HEK293 (cell line): ENCODE results near the gene RWDD1.

Experiments used
- CTCF ChIA-PET: fragments of 350-600 bp; formaldehyde crosslinking; extraction: SDS; loops from one replicate; lab custom pipeline; 2021; ENCODE audit warnings: antibody characterized with exemption; lab: Yijun Ruan, JAX
- POLR2A ChIA-PET: fragments of 300-600 bp; formaldehyde crosslinking; extraction: SDS; loops from one replicate; lab custom pipeline; 2020; ENCODE audit warnings: antibody characterized with exemption, inconsistent platforms; lab: Yijun Ruan, JAX
- H3K27ac ChIP-seq: fragments of 200-500 bp; sonication (Bioruptor generic); 2 replicates; pipeline ENCODE4 v1.5.1; 2014; ENCODE audit warnings: low read depth, low read length, control low read depth, inconsistent platforms; ENCODE audit errors: extremely low read depth
- H3K36me3 ChIP-seq, 2 experiments: fragments of 200-500 bp in 1 of 2; sonication (Bioruptor generic) in 1 of 2; 1 replicate in 1 of 2; 2 replicates in 1 of 2; pipeline ENCODE4 v1.5.1; 2014 to 2017; ENCODE audit warnings: inconsistent platforms in 2 of 2, low read length in 2 of 2; ENCODE audit not compliant: control insufficient read depth in 2 of 2, insufficient read depth in 1 of 2
- H3K4me1 ChIP-seq: fragments of 200-500 bp; sonication (Bioruptor generic); 2 replicates; pipeline ENCODE4 v1.5.1; 2014; ENCODE audit warnings: mild to moderate bottlenecking, low read length, inconsistent platforms; ENCODE audit not compliant: control insufficient read depth, insufficient read depth
- H3K4me3 ChIP-seq: 2 replicates; pipeline ENCODE4 v1.5.1; 2011; ENCODE audit warnings: low read depth, mild to moderate bottlenecking, control low read depth, low read length, moderate library complexity
- H3K9me3 ChIP-seq: fragments of 200-500 bp; sonication (Bioruptor generic); 2 replicates; pipeline ENCODE4 v1.5.1; 2014; ENCODE audit warnings: low read depth, low read length, inconsistent platforms; ENCODE audit not compliant: control insufficient read depth, insufficient read depth
- FEZF1 ChIP-seq: fragments of 450-650 bp; formaldehyde crosslinking; IDR thresholded peaks from 2 replicates; pipeline ENCODE4 v1.5.1; 2016; ENCODE audit warnings: missing biosample characterization, missing genetic modification characterization
- HOXD13 ChIP-seq: sonication (generic); formaldehyde crosslinking; IDR thresholded peaks from 2 replicates; pipeline ENCODE4 v1.8.0; 2022; ENCODE audit warnings: missing genetic modification reagents, borderline replicate concordance
- YY1 ChIP-seq: fragments of 450-650 bp; formaldehyde crosslinking; IDR thresholded peaks from 2 replicates; pipeline ENCODE4 v1.5.1; 2018; ENCODE audit warnings: missing biosample characterization, missing genetic modification characterization
- ZBTB1 ChIP-seq: fragments of 450-650 bp; formaldehyde crosslinking; IDR thresholded peaks from 2 replicates; pipeline ENCODE4 v1.5.1; 2016; ENCODE audit warnings: missing biosample characterization, missing genetic modification characterization
- ZBTB48 ChIP-seq: fragments of 450-650 bp; formaldehyde crosslinking; IDR thresholded peaks from 2 replicates; pipeline ENCODE4 v1.5.1; 2016; ENCODE audit warnings: missing biosample characterization, missing genetic modification characterization
- ZNF114 ChIP-seq: fragments of 450-650 bp; formaldehyde crosslinking; IDR thresholded peaks from 2 replicates; pipeline ENCODE4 v1.5.0; 2017; ENCODE audit warnings: missing biosample characterization, missing genetic modification characterization
- ZNF23 ChIP-seq: fragments of 450-650 bp; formaldehyde crosslinking; IDR thresholded peaks from 2 replicates; pipeline ENCODE4 v1.5.1; 2016; ENCODE audit warnings: missing biosample characterization, missing genetic modification characterization, borderline replicate concordance
- ZNF274 ChIP-seq, 2 experiments: fragments of 200-500 bp in 1 of 2; fragments of 450-650 bp in 1 of 2; sonication (Bioruptor generic) in 1 of 2; formaldehyde crosslinking in 1 of 2; IDR thresholded peaks; 2 replicates each; pipeline versions ENCODE4 v1.5.1 to v1.6.1; 2014 to 2016; ENCODE audit warnings: borderline replicate concordance in 1 of 2, inconsistent platforms in 1 of 2, low read length in 1 of 2, missing biosample characterization in 1 of 2, missing genetic modification characterization in 1 of 2
- ZNF510 ChIP-seq: fragments of 450-650 bp; formaldehyde crosslinking; IDR thresholded peaks from 2 replicates; pipeline ENCODE4 v1.5.1; 2018; ENCODE audit warnings: mild to moderate bottlenecking, missing genetic modification characterization, missing biosample characterization; ENCODE audit not compliant: insufficient replicate concordance
- ZNF654 ChIP-seq: fragments of 450-650 bp; formaldehyde crosslinking; IDR thresholded peaks from 2 replicates; pipeline ENCODE4 v1.5.1; 2016; ENCODE audit warnings: low read depth, missing biosample characterization, missing genetic modification characterization
- ZNF660 ChIP-seq: fragments of 450-650 bp; IDR thresholded peaks from 2 replicates; pipeline ENCODE4 v1.5.1; 2018; ENCODE audit warnings: missing biosample characterization, mild to moderate bottlenecking, missing genetic modification characterization
- ZNF677 ChIP-seq: fragments of 450-650 bp; IDR thresholded peaks from 2 replicates; pipeline ENCODE4 v1.5.0; 2018; ENCODE audit warnings: missing biosample characterization, mild to moderate bottlenecking, missing genetic modification characterization, moderate library complexity
- ZNF830 ChIP-seq: fragments of 450-650 bp; IDR thresholded peaks from 2 replicates; pipeline ENCODE4 v1.5.0; 2018; ENCODE audit warnings: missing biosample characterization, missing genetic modification characterization, low read depth, mild to moderate bottlenecking, moderate library complexity
- ZNF837 ChIP-seq: fragments of 450-650 bp; formaldehyde crosslinking; IDR thresholded peaks from 2 replicates; pipeline ENCODE4 v1.5.1; 2016; ENCODE audit warnings: missing biosample characterization, missing genetic modification characterization
- ZNF843 ChIP-seq: fragments of 450-650 bp; formaldehyde crosslinking; IDR thresholded peaks from 2 replicates; pipeline ENCODE4 v1.5.1; 2016; ENCODE audit warnings: missing biosample characterization, missing genetic modification characterization
- TF ChIP-seq, protein P1 (sequence below): fragments of 450-650 bp; IDR thresholded peaks from 2 replicates; pipeline ENCODE4 v1.5.1; 2018; ENCODE audit warnings: missing biosample characterization, mild to moderate bottlenecking, missing genetic modification characterization
- TF ChIP-seq, protein P2 (sequence below): fragments of 450-650 bp; formaldehyde crosslinking; IDR thresholded peaks from 2 replicates; pipeline ENCODE4 v1.5.1; 2016; ENCODE audit warnings: missing biosample characterization, missing genetic modification characterization, low read depth
- TF ChIP-seq, protein P3 (sequence below): IDR thresholded peaks from 2 replicates; pipeline ENCODE4 v1.6.1; 2011; ENCODE audit warnings: mild to moderate bottlenecking, low read depth, low read length, borderline replicate concordance
- TF ChIP-seq, protein P4 (sequence below): fragments of 450-650 bp; formaldehyde crosslinking; IDR thresholded peaks from 2 replicates; pipeline ENCODE4 v1.5.1; 2016; ENCODE audit warnings: missing biosample characterization, missing genetic modification characterization
- TF ChIP-seq, protein P5 (sequence below): fragments of 450-650 bp; formaldehyde crosslinking; IDR thresholded peaks from 2 replicates; pipeline ENCODE4 v1.5.1; 2017; ENCODE audit warnings: missing biosample characterization, missing genetic modification characterization
- TF ChIP-seq, protein P6 (sequence below): sonication (generic); formaldehyde crosslinking; IDR thresholded peaks from 2 replicates; pipeline ENCODE4 v1.8.1; 2022; ENCODE audit warnings: mild to moderate bottlenecking, moderate library complexity, missing genetic modification reagents

The RWDD1 gene

DNA sequence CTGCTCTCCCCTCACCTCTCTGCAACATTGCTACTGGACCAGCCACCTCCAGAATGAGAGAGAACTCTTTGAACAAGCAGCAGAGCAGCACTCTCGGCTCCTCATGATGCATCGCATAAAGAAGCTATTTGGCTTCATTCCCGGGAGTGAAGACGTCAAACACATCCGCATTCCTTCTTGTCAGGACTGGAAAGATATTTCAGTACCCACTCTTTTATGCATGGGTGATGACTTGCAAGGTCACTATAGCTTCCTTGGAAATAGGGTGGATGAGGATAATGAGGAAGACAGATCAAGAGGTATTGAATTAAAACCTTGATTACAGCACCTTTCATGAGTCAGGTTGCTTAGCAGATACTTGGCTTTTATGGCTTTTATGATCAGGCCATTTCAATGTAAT, 13.4 kb upstream of the RWDD1 start (continued):
- TF ChIP-seq, protein P1, sequence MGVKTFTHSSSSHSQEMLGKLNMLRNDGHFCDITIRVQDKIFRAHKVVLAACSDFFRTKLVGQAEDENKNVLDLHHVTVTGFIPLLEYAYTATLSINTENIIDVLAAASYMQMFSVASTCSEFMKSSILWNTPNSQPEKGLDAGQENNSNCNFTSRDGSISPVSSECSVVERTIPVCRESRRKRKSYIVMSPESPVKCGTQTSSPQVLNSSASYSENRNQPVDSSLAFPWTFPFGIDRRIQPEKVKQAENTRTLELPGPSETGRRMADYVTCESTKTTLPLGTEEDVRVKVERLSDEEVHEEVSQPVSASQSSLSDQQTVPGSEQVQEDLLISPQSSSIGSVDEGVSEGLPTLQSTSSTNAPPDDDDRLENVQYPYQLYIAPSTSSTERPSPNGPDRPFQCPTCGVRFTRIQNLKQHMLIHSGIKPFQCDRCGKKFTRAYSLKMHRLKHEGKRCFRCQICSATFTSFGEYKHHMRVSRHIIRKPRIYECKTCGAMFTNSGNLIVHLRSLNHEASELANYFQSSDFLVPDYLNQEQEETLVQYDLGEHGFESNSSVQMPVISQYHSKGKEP (tag by site-specific recombination), result peak; percentile 70
- TF ChIP-seq ZNF660 (peak; percentile 18; the same call in 1 of the 2 replicates), YY1 (tag by site-specific recombination) (no peak), ZNF23 (tag by site-specific recombination) (no peak), ZNF114 (no peak), ZNF274 (IDR thresholded peaks at IDR 0.05; ENCODE audit: low read length) (no peak), ZNF274 (tag by site-specific recombination; IDR thresholded peaks at IDR 0.05; ENCODE audit: borderline replicate concordance) (no peak)

DNA sequence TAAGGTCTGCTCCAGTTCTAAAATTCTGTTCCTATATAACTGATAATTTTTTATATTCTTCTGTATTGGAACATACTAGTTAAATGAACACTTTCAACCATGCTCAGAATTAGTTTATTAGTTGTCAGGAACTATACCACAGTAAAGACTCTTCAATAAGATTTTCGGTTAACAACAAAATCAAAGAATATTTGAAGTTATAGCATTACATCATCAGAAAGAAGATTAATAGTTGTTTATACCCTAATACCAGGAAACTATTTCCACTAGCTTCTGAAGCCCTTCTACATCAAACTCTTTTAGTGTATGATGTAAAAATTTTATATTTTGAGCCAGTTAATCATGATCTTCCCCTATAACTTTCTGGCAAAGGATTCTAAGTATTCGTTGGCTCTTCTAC, 11.2 kb upstream of the RWDD1 start:
- TF ChIP-seq, protein P2, sequence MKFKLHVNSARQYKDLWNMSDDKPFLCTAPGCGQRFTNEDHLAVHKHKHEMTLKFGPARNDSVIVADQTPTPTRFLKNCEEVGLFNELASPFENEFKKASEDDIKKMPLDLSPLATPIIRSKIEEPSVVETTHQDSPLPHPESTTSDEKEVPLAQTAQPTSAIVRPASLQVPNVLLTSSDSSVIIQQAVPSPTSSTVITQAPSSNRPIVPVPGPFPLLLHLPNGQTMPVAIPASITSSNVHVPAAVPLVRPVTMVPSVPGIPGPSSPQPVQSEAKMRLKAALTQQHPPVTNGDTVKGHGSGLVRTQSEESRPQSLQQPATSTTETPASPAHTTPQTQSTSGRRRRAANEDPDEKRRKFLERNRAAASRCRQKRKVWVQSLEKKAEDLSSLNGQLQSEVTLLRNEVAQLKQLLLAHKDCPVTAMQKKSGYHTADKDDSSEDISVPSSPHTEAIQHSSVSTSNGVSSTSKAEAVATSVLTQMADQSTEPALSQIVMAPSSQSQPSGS, result peak; percentile 53; the same call in 1 of the 2 replicates
- TF ChIP-seq FEZF1, result no peak
- TF ChIP-seq, all 188 proteins: peak for 1
- CTCF ChIA-PET, result interaction anchor here (0.6 to 7.0 kb wide), 29 partner anchors 9 to 448 kb away, joined by 3 to 159 read pairs (median 10); partner anchors contain the start of genes CALHM5, RWDD1, TRAPPC3L and TSPYL1

DNA sequence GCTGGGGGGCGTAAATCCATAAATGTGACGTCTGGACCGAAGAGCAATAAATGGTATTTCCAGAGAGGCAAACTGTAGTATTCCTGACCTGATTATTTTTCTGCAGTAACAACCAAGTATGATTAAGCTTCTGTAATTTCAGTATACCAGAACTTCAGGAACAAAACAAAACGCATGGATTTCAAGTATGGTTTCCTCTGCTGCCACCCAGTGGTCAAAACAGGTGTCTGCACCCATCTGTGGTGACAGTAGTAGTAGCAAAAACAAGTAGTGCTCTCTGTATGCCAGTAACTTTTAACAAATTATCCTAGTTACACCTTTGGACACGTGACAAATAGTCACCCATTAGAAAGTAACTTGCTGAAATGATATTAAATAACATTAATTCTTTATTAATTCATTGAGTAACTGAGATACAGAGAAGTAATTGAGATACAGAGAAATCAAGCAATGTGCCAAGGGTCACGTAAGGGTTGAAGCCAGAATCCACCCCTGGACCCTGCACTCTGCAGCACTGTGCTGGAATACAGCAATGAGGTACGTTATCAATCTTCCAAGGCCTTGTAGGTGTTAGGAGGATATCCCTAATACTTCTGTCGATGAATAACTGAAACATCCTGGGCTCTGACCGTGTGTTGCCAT, 9.8 kb upstream of the RWDD1 start:
- ChIA-PET CTCF (interaction anchor here (0.6 to 7.0 kb wide), 65 partner anchors 8 to 450 kb away, joined by 3 to 159 read pairs (median 4); partner anchors contain the start of genes CALHM4, CALHM5, RWDD1 and TRAPPC3L), POLR2A (interaction anchor here (0.9 to 1.4 kb wide), 2 partner anchors 9 kb away, joined by 4 to 6 read pairs; partner anchors contain the start of gene RWDD1)
- Histone ChIP-seq H3K27ac (no peak overlapping the region), H3K36me3 (no peaks in the 10 kb centered on the region), H3K4me1 (peaks cover 4% of the 10 kb centered on the region; the same call in 1 of the 2 replicates), H3K9me3 (no peaks in the 10 kb centered on the region), H3K4me3 (no peak overlapping the region)
- no peak for TF ChIP-seq HOXD13 (CRISPR knock-in tag)
- peak; percentile 89 for TF ChIP-seq ZNF654 (tag by site-specific recombination)
- TF ChIP-seq ZNF677 (tag by site-specific recombination), result no peak
- TF ChIP-seq, protein P3, sequence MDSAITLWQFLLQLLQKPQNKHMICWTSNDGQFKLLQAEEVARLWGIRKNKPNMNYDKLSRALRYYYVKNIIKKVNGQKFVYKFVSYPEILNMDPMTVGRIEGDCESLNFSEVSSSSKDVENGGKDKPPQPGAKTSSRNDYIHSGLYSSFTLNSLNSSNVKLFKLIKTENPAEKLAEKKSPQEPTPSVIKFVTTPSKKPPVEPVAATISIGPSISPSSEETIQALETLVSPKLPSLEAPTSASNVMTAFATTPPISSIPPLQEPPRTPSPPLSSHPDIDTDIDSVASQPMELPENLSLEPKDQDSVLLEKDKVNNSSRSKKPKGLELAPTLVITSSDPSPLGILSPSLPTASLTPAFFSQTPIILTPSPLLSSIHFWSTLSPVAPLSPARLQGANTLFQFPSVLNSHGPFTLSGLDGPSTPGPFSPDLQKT, result no peak
- TF ChIP-seq, protein P4, sequence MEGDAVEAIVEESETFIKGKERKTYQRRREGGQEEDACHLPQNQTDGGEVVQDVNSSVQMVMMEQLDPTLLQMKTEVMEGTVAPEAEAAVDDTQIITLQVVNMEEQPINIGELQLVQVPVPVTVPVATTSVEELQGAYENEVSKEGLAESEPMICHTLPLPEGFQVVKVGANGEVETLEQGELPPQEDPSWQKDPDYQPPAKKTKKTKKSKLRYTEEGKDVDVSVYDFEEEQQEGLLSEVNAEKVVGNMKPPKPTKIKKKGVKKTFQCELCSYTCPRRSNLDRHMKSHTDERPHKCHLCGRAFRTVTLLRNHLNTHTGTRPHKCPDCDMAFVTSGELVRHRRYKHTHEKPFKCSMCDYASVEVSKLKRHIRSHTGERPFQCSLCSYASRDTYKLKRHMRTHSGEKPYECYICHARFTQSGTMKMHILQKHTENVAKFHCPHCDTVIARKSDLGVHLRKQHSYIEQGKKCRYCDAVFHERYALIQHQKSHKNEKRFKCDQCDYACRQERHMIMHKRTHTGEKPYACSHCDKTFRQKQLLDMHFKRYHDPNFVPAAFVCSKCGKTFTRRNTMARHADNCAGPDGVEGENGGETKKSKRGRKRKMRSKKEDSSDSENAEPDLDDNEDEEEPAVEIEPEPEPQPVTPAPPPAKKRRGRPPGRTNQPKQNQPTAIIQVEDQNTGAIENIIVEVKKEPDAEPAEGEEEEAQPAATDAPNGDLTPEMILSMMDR, result peak; percentile 48; the same call in 1 of the 2 replicates
- TF ChIP-seq, protein P5, sequence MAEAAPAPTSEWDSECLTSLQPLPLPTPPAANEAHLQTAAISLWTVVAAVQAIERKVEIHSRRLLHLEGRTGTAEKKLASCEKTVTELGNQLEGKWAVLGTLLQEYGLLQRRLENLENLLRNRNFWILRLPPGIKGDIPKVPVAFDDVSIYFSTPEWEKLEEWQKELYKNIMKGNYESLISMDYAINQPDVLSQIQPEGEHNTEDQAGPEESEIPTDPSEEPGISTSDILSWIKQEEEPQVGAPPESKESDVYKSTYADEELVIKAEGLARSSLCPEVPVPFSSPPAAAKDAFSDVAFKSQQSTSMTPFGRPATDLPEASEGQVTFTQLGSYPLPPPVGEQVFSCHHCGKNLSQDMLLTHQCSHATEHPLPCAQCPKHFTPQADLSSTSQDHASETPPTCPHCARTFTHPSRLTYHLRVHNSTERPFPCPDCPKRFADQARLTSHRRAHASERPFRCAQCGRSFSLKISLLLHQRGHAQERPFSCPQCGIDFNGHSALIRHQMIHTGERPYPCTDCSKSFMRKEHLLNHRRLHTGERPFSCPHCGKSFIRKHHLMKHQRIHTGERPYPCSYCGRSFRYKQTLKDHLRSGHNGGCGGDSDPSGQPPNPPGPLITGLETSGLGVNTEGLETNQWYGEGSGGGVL (tag by site-specific recombination), result no peak
- TF ChIP-seq ZBTB48 (tag by site-specific recombination), result no peak
- no peak for TF ChIP-seq ZNF843 (tag by site-specific recombination)
- no peak for TF ChIP-seq ZNF510 (tag by site-specific recombination)
- no peak for TF ChIP-seq ZBTB1 (tag by site-specific recombination)
- peak; percentile 64; the same call in 1 of the 2 replicates for TF ChIP-seq ZNF660
- no peak for TF ChIP-seq ZNF830 (tag by site-specific recombination)
- TF ChIP-seq ZNF837 (tag by site-specific recombination), result no peak
- TF ChIP-seq, protein P6, sequence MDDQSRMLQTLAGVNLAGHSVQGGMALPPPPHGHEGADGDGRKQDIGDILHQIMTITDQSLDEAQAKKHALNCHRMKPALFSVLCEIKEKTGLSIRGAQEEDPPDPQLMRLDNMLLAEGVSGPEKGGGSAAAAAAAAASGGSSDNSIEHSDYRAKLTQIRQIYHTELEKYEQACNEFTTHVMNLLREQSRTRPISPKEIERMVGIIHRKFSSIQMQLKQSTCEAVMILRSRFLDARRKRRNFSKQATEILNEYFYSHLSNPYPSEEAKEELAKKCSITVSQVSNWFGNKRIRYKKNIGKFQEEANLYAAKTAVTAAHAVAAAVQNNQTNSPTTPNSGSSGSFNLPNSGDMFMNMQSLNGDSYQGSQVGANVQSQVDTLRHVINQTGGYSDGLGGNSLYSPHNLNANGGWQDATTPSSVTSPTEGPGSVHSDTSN, result no peak

More for the DNA sequence above, 11.2 kb upstream of the RWDD1 start:
- Histone ChIP-seq H3K4me1 (peaks cover 4% of the 10 kb centered on the region; the same call in 1 of the 2 replicates), H3K36me3 (no peaks in the 10 kb centered on the region), H3K9me3 (no peaks in the 10 kb centered on the region), H3K4me3 (no peak overlapping the region), H3K27ac (no peak overlapping the region)
- POLR2A ChIA-PET, result interaction anchor here (1.4 kb wide), 1 partner anchor 10 kb away, joined by 6 read pairs; the partner anchor contains the start of gene RWDD1
